Activated naive CD4-positive, alpha-beta T cell treated with anti-CD3 and anti-CD28 coated beads, Interleukin-2, amount 50 U/mL, for 16 hours (primary cell): ENCODE data around the gene ABCD1.
A peak's percentile ranks its signal among the peaks of the same experiment; 100 is the strongest.

Source experiments
- DNase-seq: peaks from one replicate; pipeline ENCODE4 v3.0.0-alpha.2; 2020

The ABCD1 gene

GRCh38 chrX:153763989-153764755, 39.5 kb downstream of the ABCD1 start, which contains the start of gene PLXNB3:
PLXNB3 (plus strand) TSS chrX:153764249; CDS start chrX:153765536, 1,287 bp downstream.
- DNase-seq, result peak; percentile 74

- DNase-seq, result no peak
Measured at GRCh38 chrX:153764786-153765137, 40.1 kb downstream of the ABCD1 start.

- DNase-seq, result no peak
Measured at GRCh38 chrX:153765138-153766079, 40.8 kb downstream of the ABCD1 start.

- DNase-seq, result peak; percentile 31
Measured at GRCh38 chrX:153766098-153766817, 41.6 kb downstream of the ABCD1 start.

- peak; percentile 6 for DNase-seq
Measured at GRCh38 chrX:153766871-153767673, 42.4 kb downstream of the ABCD1 start.

- DNase-seq, result no peak
Measured at GRCh38 chrX:153767674-153768055, 43.0 kb downstream of the ABCD1 start.

GRCh38 chrX:153768311-153769157, 43.9 kb downstream of the ABCD1 start:
- DNase-seq, result peak; percentile 7

DNA sequence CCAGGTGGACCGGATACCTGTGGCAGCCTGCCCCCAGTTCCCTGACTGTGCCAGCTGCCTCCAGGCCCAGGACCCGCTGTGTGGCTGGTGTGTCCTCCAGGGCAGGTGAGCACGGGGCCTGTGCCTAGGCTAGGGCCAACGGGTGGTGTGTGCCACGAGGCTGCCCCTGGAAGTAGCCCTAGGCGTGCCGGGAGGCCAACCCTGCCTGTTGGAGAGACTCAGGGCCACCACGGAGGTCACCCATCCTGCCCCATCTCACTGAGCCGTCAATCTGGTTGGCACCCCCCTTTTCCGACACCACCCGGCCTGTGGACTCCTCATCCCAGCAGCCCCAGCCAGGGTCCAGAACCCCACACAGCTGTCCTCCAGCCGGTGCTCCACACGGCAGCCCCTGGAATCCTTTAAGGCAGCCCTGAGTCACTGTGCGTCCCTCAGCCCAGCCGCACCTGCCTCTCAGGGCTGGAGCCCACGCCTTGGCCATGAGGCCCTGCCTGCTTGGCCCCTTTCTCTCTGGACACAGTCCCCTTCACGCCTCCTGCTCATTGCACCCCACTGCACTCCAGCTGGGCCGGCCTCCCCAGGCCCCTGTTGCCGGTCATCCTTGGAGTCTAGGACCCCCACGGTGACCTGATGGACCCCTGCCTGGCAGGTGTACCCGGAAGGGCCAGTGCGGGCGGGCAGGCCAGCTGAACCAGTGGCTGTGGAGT, 44.7 kb downstream of the ABCD1 start:
- no peak for DNase-seq

GRCh38 chrX:153769865-153770600, 45.4 kb downstream of the ABCD1 start:
- no peak for DNase-seq

GRCh38 chrX:153770601-153771414, 46.2 kb downstream of the ABCD1 start:
- no peak for DNase-seq

DNA sequence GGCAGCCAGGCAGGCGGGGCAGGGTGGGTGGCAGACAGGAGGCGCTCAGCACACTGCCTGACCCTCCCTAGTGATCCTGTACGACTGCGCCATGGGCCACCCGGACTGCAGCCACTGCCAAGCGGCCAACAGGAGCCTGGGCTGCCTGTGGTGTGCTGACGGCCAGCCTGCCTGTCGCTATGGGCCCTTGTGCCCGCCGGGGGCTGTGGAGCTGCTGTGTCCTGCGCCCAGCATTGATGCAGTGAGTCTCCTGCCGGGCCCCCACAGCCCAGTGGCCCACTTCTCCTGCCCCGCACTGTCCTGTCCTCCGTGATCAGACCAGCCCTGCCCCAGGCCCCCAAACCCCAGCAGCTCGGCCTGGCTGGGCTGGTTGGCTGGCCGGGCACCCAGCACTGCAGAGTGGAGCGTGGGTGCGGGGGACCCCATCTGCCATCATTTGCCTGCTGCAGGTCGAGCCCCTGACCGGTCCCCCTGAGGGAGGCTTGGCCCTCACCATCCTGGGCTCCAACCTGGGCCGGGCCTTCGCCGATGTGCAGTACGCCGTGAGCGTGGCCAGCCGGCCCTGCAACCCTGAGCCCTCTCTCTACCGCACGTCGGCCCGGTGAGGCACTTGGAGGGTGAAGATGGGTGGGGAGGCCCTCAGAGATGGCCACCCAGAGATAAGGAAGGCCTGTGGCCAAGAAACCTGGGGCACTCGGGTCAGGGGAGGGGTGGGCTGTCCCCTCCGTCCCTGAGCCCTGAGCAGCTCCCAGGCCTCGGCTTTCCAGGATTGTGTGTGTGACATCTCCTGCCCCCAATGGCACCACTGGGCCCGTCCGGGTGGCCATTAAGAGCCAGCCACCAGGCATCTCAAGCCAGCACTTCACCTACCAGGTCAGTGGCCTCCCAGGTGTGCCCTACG, 47.0 kb downstream of the ABCD1 start:
- no peak for DNase-seq

- DNase-seq, result no peak
Measured at GRCh38 chrX:153772316-153773217, 47.9 kb downstream of the ABCD1 start.

GRCh38 chrX:153773218-153773611, 48.6 kb downstream of the ABCD1 start:
- DNase-seq, result no peak

DNA sequence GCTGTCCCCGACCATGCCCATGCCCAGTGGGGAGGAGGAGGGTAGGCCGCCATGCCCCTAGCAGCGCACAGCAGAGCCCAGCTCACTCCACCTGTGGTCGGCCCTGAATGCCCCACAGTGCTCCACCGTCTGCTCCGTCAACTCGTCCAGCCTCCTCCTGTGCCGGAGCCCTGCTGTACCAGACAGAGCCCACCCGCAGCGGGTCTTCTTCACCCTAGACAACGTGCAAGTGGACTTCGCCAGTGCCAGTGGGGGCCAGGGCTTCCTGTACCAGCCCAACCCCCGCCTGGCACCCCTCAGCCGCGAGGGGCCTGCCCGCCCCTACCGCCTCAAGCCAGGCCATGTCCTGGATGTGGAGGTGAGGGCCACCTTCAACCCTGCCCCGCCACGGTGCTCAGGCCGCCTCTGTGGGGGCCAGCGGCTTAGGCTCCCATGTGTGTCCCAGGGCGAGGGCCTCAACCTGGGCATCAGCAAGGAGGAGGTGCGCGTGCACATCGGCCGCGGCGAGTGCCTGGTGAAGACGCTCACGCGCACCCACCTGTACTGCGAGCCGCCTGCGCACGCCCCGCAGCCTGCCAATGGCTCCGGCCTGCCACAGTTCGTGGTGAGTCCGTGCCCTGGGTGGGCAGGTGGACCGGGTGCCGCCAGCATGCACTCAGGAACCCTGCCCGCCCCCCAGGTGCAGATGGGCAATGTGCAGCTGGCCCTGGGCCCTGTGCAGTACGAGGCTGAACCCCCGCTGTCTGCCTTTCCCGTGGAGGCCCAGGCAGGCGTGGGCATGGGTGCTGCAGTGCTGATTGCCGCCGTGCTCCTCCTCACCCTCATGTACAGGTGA, 49.3 kb downstream of the ABCD1 start:
- peak; percentile 2 for DNase-seq

DNA sequence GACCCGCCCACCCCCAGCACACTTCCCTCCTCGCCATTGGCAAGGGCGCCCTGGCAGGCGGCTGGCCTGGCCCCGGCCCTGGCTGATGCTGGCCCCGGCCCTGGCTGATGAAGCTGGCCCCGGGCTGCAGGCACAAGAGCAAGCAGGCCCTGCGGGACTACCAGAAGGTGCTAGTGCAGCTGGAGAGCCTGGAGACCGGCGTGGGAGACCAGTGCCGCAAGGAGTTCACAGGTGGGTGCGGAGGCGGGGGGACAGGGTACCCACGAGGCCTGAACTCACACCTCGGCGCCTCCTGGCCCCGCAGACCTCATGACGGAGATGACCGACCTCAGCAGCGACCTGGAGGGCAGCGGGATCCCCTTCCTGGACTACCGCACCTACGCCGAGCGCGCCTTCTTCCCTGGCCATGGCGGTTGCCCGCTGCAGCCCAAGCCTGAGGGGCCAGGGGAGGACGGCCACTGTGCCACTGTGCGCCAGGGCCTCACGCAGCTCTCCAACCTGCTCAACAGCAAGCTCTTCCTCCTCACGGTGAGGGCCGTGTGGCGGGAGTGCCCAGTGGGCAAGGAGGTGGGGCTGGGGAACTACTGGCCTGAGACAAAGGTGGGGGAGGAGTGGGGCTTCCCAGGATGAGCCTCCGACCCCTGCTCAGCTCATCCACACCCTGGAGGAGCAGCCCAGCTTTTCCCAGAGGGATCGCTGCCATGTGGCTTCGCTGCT, 50.1 kb downstream of the ABCD1 start:
- DNase-seq, result no peak
